Activated T-helper 17 cell treated with anti-CD3 and anti-CD28 coated beads, Interleukin-2, amount 50 U/mL, for 72 hours (primary cell): ENCODE results near the gene DNAJB11. TPM values are rescaled to one million over a fixed set of nuclear protein-coding genes. Genes with fewer than 3 reads are reported as not detected.
A peak's percentile ranks its signal among the peaks of the same experiment; 100 is the strongest.
"Not testable (repeated sequence)": the region's sequence is repeated elsewhere in the genome, so short reads cannot be mapped to it uniquely, and the experiment has no call there.

Experiments used
- ATAC-seq: fragments of 150-1000 bp; cut with Tn5 transposase; replicated peaks from 2 replicates; pipeline ENCODE4 v1.10.0; 2021; ENCODE audit warnings: mild to moderate bottlenecking, moderate library complexity
- H3K27ac Mint-ChIP-seq: one replicate; pipeline ENCODE4 v1.8.0; 2022; ENCODE audit warnings: mixed read lengths
- H3K27me3 Mint-ChIP-seq: one replicate; pipeline ENCODE4 v1.8.0; 2022; ENCODE audit warnings: mixed read lengths
- H3K36me3 Mint-ChIP-seq: one replicate; pipeline ENCODE4 v1.8.0; 2022; ENCODE audit warnings: low read depth, mild to moderate bottlenecking, mixed read lengths
- H3K4me1 Mint-ChIP-seq: one replicate; pipeline ENCODE4 v1.8.0; 2022; ENCODE audit warnings: mixed read lengths
- H3K4me3 Mint-ChIP-seq: one replicate; pipeline ENCODE4 v1.8.0; 2022; ENCODE audit warnings: mild to moderate bottlenecking, mixed read lengths
- H3K9me3 Mint-ChIP-seq: one replicate; pipeline ENCODE4 v1.8.0; 2022; ENCODE audit warnings: mixed read lengths
- total RNA-seq, 2 donors: library from RNA; stranded (reverse); gene quantifications; one replicate each; pipeline ENCODE4 v1.2.3, GENCODE V29; 2022

The DNAJB11 gene
- total RNA-seq = 10 to 100 TPM; 22.4 to 46.7 TPM

DNA sequence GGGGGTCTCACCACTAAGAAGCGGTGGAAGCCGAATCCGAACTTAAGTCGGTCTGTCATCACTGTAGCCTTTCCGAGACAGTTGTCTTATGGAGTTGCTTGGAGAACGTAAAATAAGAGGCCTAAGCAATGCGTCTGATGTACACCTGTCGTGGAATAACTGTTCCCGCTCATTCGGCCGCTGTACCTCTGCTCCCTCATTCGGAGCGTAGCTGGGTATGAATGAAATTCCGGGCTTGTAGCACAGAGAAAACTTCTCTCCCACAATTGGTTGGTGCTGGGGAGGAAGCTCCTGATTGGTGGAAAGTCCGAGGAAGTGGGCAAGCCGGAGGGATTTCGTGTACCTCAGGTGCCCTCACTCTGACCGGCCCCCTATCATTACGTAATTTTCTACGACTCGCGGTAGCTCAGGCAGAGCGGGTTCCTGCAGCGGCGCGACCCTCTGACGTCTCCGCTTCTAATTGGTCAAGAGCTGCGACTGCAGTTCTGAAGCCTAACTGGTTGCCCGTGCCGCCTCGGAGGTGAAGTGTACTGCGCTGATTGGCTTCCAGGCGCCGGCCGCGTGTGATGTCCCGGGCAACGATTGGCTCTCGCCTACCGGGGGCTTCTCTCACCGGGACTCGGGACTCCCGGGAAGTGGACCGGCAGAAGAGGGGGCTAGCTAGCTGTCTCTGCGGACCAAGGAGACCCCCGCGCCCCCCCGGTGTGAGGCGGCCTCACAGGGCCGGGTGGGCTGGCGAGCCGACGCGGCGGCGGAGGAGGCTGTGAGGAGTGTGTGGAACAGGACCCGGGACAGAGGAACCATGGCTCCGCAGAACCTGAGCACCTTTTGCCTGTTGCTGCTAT lies at the start of gene DNAJB11:
Gene DNAJB11 (plus strand): TSS at position 625 of the 845 bp plus-strand sequence. CDS start 178 bp downstream, at position 803.
- H3K27me3 Mint-ChIP-seq = no peaks in the 10 kb centered on the region
- peak within 1 kb of the TSS; percentile 97 for H3K4me3 Mint-ChIP-seq
- no peaks in the 10 kb centered on the region for H3K9me3 Mint-ChIP-seq
- peaks cover 25% of the 10 kb centered on the region for H3K4me1 Mint-ChIP-seq
- H3K36me3 Mint-ChIP-seq = peaks cover 53% of the 10 kb centered on the region
- H3K27ac Mint-ChIP-seq = peak within 1 kb of the TSS; percentile 97
- peak; percentile 93 for ATAC-seq

DNA sequence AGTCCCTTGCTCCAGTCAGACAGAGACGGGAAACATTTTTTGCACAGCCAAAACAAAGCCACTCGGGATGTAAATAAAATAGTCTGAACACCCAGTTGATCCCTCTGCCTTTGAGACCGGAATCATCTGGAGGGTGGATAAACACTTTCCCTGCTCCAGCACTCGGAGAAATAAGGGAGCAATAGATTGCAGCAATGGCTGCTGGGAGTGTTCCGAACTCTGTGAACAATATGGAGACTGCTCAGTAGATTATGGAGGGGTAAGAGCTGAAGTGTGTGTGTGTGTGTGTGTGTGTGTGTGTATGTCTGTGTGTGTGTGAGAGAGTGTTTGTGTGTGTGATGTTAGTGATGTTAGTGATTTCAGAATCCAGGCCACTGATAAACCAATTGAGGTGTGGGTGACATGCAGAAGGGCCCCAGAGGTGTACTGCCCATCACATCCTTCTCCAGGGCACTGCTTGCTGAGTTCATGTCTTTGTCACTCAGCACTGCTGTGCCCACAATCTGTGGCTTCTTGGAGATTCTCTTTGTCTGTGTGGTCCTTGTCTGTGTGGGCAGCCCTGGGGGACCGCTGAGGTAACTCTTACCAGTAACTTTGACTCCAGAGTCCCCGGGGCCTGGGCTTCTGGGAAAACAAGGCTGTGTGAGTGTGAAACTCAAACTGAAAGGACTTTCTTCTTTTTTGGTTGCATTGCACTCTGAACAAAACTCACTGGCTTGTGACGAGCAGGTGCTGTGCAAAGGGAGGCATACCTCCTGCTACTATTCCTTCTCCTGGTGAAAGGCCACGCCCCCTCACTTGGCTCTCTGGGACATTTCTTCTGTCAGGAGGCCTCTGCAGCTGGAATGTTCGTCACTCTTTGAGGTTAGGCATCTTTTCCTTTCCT lies 49.3 kb upstream of the DNAJB11 start:
- peak overlapping the region; percentile 82 for H3K27ac Mint-ChIP-seq
- no peaks in the 10 kb centered on the region for H3K27me3 Mint-ChIP-seq
- peaks cover 44% of the 10 kb centered on the region for H3K4me1 Mint-ChIP-seq
- H3K4me3 Mint-ChIP-seq = peak overlapping the region; percentile 53
- H3K9me3 Mint-ChIP-seq = no peaks in the 10 kb centered on the region
- peak; percentile 75 for ATAC-seq
- H3K36me3 Mint-ChIP-seq = peaks cover 6% of the 10 kb centered on the region

DNA sequence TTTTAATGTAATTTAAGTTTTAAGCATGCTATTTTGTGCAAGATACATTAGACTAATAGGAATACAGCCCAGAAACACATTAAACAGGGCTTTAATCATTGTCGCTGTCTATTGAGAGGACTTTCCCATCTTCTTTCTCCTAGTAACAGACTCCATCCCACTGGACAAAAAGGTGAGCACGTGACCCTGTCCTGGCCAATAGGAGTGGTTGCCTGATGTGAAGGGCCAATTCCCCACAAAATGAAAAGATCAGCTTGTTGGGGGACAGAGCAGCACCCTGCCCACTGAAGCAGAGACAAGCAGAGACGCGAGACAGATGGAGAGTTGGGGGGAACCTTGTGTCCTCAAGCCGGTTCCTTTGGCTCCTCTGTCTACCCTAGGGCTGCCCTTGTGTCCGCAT lies 47.5 kb upstream of the DNAJB11 start:
- H3K9me3 Mint-ChIP-seq = no peaks in the 10 kb centered on the region
- H3K27ac Mint-ChIP-seq = no peak overlapping the region
- peak overlapping the region; percentile 53 for H3K4me3 Mint-ChIP-seq
- peaks cover 6% of the 10 kb centered on the region for H3K36me3 Mint-ChIP-seq
- H3K27me3 Mint-ChIP-seq = no peaks in the 10 kb centered on the region
- ATAC-seq = no peak
- H3K4me1 Mint-ChIP-seq = peaks cover 32% of the 10 kb centered on the region

DNA sequence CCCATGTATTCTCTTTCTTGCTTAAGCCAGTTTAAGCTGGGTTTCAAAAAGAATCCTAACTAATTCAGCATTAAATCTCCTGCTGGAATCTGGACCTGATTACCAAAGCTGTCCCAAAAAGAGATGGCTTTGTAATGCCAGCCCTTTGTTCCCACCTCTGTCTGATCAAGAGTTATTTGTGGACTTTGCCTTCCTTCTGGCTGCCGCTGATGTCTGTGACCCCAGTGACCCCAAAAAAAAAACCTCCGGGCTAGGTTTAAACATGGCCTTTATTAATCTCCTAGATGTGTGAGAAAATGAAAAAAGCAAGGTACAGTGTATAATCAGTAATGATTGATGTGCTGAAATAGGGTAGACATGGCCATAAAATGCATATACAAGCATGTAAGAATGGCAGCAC lies 47.1 kb upstream of the DNAJB11 start:
- Mint-ChIP-seq H3K4me1 (peaks cover 31% of the 10 kb centered on the region), H3K9me3 (no peaks in the 10 kb centered on the region), H3K4me3 (peak overlapping the region; percentile 53), H3K36me3 (peaks cover 6% of the 10 kb centered on the region), H3K27ac (no peak overlapping the region), H3K27me3 (no peaks in the 10 kb centered on the region)
- ATAC-seq = no peak

DNA sequence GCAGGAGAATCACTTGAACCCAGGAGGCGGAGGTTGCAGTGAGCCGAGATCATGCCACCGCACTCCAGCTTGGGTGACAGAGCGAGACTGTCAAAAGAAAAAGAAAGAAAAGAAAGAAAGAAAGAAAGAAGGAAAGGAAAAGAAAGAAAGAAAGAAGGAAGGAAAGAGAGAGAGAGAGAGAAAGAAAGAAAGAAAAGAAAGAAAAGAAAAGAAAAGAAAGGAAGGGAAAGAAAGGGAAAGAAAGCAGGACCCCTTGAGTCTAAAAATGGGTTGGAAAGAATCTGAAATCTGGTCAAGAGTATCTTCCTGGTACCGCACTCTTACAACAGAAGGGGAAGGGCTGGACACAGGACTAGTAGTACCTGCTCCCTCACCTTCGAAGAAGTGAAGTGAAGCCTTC lies 45.9 kb upstream of the DNAJB11 start:
- H3K4me3 Mint-ChIP-seq = no peak overlapping the region
- no peaks in the 10 kb centered on the region for H3K27me3 Mint-ChIP-seq
- ATAC-seq = no peak
- H3K27ac Mint-ChIP-seq = no peak overlapping the region
- H3K36me3 Mint-ChIP-seq = no peaks in the 10 kb centered on the region
- peaks cover 30% of the 10 kb centered on the region for H3K4me1 Mint-ChIP-seq
- H3K9me3 Mint-ChIP-seq = no peaks in the 10 kb centered on the region

DNA sequence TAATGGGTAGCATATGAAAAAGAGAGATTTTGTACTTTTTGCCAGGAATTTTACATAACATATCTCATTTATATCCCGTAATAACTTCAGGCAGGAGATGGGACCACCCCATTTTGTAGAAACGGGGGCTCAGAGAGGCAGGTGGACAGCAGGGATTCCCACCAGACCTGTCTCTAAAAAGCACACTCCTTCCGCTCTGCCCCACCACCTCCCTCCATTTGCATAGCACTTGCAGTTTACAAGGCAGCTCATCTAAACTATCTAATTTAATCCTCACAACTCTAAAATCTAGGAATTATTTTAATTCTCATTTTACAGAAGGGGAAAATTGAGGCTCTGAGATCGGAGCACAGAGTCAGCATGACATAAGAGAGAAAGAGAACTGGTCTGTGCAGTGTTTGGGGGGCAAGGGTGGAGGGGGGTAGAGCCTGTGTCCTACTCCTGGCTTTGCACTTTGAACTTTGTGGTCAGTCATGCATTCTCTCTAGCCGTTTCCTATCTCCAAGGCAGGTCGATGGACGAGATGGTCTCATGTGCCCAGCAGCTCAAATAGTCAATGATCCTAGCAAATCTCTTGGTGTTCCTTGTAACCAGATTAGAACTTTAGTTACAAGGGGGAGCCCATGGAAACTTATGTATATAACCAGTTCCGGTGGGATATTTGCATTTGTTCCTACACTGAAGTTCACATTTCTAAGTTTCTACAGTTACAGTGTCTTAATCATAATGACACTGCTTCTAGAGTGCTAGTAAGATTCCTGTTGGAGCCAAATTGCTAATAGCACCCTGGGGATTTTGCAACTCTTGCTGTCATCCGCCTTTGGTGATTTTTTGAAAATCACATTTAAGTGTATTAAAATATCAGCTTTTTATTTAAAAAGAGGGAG lies 44.9 kb upstream of the DNAJB11 start:
- Mint-ChIP-seq H3K36me3 (no peaks in the 10 kb centered on the region), H3K9me3 (no peaks in the 10 kb centered on the region), H3K27ac (no peak overlapping the region), H3K4me1 (peaks cover 32% of the 10 kb centered on the region), H3K27me3 (no peaks in the 10 kb centered on the region), H3K4me3 (no peak overlapping the region)
- no peak for ATAC-seq

DNA sequence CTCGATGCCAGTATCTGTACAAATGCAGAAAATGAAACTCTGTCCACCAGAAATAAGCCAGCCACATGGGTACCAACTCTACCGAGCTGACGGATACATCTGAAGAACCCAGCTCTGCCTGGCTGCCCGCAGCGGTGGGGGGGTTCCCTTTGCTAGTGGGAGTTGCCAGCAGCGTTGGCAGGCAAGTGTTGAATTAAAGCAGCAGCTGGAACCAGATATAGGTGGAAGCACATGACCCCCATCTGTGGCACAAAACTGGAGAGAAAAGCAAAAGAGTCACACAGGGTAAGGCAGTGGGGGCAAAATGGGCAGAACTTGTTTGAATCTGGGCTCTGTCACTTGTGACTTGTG lies 44.3 kb upstream of the DNAJB11 start:
- Mint-ChIP-seq H3K4me3 (no peak overlapping the region), H3K36me3 (no peaks in the 10 kb centered on the region), H3K4me1 (peaks cover 30% of the 10 kb centered on the region), H3K27me3 (no peaks in the 10 kb centered on the region), H3K9me3 (no peaks in the 10 kb centered on the region), H3K27ac (no peak overlapping the region)
- ATAC-seq = no peak

DNA sequence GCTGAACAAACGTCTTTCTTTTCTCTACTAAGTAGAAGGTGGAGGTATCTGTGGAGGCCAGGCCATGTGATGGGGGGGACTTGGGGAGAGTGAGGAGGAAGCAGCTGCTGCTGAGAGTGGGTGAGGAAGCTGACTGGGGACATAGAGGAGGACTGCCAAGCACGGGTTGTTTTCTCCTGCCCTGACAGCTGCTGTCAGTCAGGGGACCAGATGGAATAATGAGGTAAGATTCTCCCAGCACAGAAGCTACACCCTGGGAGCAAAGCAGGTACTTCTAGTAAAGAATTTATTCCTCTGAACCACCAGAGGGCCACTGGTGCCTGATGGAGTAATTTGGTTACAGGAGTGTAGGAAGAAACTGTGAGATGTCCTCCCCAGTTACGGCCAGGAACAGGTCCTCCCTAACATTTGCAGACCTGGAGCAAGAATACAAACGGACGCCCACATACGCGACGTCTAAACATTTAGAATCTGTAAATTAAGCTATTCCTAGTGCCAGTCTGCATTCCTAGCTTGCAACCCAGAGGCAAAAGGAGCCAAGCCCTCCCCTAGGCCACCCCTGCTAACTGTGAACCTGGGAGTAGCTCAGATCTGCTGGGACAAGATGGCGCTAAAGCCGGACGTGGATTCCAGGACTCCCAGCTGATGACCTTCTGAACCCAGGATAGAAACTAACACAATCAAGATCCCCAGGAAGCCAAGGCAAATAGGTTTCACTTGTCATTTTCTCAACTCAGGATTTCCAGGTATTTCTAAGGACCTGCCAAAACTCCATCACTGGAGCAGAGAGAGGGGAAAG lies 41.1 kb upstream of the DNAJB11 start:
- no peak overlapping the region for H3K4me3 Mint-ChIP-seq
- H3K36me3 Mint-ChIP-seq = peaks cover 5% of the 10 kb centered on the region
- H3K27me3 Mint-ChIP-seq = no peaks in the 10 kb centered on the region
- ATAC-seq = no peak
- peak overlapping the region; percentile 2 for H3K27ac Mint-ChIP-seq
- no peaks in the 10 kb centered on the region for H3K9me3 Mint-ChIP-seq
- H3K4me1 Mint-ChIP-seq = peaks cover 30% of the 10 kb centered on the region

DNA sequence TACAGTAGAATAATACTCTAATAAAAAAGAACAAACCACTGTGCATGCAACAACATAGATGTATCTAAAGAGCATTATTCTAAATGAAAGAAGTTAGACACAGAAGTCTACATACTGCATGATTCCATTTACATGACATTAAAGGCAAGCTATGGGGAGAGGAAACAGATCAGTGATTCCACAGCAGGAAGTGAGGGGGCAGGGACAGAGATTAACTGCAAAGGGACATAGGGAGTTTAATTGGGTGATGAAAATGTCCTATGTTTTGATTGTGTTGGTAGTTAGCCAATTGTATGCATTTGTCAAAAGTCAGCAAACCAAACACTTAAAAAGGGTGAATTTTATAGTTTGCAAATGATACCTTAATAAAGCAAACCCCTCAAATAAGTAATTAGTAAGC lies 40.1 kb upstream of the DNAJB11 start:
- no peak for ATAC-seq
- H3K9me3 Mint-ChIP-seq = no peaks in the 10 kb centered on the region
- H3K27ac Mint-ChIP-seq = no peak overlapping the region
- H3K27me3 Mint-ChIP-seq = no peaks in the 10 kb centered on the region
- H3K4me1 Mint-ChIP-seq = peaks cover 40% of the 10 kb centered on the region
- H3K36me3 Mint-ChIP-seq = peaks cover 8% of the 10 kb centered on the region
- H3K4me3 Mint-ChIP-seq = no peak overlapping the region

DNA sequence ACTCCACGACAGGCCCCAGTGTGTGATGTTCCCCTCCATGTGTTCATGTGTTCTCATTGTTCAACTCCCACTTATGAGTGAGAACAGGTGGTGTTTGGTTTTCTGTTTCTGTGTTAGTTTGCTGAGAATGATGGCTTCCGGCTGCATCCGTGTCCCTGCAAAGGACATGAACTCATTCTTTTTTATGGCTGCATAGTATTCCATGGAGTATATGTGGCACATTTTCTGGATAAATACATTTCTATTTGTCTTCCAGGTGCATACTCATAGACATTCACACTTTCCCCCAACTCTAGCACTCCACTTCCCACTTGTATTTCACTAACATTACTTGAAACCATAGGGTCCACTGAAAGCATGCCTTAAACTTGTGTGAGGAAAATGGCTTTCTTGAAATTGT lies 38.8 kb upstream of the DNAJB11 start:
- H3K4me1 Mint-ChIP-seq = peaks cover 48% of the 10 kb centered on the region
- not testable (repeated sequence) for H3K27me3 Mint-ChIP-seq, H3K4me3 Mint-ChIP-seq, H3K36me3 Mint-ChIP-seq, H3K9me3 Mint-ChIP-seq, H3K27ac Mint-ChIP-seq, ATAC-seq

DNA sequence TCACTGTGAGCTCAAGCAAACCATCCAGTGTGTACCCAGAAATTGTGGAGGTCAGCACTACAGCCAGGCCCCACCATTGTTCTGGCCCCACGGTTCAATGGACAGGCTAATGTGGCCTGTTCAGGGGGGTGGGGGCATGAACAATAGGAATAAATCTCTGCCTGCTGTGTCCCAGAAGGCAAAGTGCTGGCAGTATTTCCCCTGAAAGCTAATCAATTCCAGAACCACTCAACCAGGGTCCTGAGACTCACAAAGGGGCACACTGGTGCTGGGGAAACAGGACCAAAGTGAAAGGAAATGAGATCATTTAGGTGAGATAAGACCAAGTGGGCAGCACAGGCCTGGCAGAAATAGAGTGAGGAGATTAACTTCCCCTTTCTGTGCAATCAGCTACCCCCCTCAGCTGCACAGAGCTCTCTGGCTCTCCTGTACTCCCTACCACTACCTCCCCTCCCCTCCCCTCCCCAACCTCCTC lies 37.9 kb upstream of the DNAJB11 start:
- no peak for ATAC-seq
- H3K4me1 Mint-ChIP-seq = peaks cover 58% of the 10 kb centered on the region
- H3K4me3 Mint-ChIP-seq = peak overlapping the region; percentile 16
- H3K27ac Mint-ChIP-seq = peak overlapping the region; percentile 99
- H3K27me3 Mint-ChIP-seq = no peaks in the 10 kb centered on the region
- H3K9me3 Mint-ChIP-seq = no peaks in the 10 kb centered on the region
- H3K36me3 Mint-ChIP-seq = peaks cover 8% of the 10 kb centered on the region

DNA sequence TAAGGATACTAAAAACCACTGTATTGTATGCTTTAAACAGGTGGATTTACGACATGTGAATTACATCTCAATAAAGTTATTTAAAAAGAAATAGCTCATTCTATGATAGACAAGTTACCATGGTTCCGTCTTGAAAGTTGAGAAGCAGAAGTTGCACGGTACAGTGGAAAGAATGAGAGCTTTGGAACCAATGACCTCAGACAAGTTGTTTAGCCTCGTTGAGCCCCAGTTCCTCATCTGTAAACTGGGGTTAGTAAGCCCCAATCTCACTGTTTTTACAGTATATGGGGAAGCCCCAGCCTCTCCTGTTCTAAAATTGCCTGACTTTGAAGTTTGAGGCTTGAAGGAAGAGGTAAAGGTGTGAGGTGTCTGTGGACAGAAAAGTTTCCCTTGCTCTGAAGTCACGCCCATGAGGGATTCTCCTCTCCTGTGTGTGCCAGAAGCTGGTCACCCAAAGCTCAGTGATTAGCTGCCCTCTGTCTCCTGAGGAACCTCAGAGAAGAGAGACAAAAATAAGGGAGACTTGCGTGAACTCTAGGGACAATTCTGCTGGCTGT lies 36.3 kb upstream of the DNAJB11 start:
- peak overlapping the region; percentile 78 for H3K4me3 Mint-ChIP-seq
- ATAC-seq = peak; percentile 78
- peak overlapping the region; percentile 99 for H3K27ac Mint-ChIP-seq
- peaks cover 52% of the 10 kb centered on the region for H3K4me1 Mint-ChIP-seq
- H3K36me3 Mint-ChIP-seq = peaks cover 8% of the 10 kb centered on the region
- H3K9me3 Mint-ChIP-seq = no peaks in the 10 kb centered on the region
- H3K27me3 Mint-ChIP-seq = no peaks in the 10 kb centered on the region
